Measurements from ENCODE around the gene ZNG1A.
"Not testable (repeated sequence)": the region's sequence is repeated elsewhere in the genome, so short reads cannot be mapped to it uniquely, and the experiment has no call there.

ZNG1A gene

DNA sequence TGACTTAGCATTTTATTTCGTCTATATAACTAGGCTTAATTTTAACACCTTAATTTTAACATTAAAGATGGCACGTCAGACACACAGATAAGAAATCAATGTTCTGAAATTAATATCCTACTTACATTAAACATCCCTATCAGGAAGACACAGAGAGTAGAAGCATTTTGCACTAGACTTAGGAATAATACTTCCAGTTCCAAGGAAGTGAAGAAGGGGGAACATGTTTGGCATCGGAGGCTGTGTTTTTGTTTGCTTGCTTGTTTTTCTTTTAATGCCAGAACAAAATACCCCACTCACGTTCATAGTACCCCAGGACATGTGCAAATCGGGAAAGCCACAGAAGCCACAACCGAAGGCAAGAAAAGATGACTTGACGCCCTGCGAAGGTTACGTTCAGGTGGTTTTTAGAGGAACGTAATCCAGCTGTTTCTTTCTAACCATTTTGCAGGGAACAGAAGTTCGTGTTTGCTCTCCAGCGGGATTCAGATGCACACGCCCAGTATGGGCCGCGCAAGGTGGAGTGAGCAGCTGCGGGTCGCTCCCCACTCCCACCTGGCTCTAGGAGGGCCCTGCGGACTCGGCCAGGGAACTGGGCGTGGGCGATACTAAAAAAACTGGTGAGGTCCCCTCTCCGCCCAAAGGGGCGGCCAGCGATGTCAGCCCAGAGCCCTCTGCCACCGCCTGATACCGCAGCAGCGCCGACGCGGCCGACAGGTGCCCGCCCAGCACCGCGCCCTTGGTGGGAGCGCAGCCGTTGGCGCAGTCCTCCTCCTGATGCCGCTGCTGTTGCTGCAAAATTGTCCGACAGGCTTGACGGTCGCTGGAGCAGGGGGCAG is 62.4 kb downstream of the ZNG1A start:
- not testable (repeated sequence) for DNase-seq (ENCODE audit: extremely low read depth, low read depth)

DNA sequence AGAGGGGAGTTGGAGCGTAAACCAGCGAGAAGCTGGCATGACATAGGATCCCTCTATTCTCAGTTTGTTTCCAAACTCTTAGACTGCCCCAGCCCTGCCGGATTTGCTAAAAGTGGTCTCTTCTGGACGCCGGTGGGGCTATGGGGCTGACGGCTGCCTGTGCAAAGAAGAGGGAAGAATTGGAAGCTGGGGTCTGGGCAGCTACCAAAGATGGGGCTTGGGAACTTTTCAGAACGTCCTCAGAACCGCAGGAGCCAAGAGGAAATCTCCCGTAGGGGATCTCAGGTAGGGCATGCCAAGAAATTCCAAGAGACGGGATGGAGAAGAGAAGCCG is 63.8 kb downstream of the ZNG1A start:
- not testable (repeated sequence) for DNase-seq (ENCODE audit: extremely low read depth, low read depth)

DNA sequence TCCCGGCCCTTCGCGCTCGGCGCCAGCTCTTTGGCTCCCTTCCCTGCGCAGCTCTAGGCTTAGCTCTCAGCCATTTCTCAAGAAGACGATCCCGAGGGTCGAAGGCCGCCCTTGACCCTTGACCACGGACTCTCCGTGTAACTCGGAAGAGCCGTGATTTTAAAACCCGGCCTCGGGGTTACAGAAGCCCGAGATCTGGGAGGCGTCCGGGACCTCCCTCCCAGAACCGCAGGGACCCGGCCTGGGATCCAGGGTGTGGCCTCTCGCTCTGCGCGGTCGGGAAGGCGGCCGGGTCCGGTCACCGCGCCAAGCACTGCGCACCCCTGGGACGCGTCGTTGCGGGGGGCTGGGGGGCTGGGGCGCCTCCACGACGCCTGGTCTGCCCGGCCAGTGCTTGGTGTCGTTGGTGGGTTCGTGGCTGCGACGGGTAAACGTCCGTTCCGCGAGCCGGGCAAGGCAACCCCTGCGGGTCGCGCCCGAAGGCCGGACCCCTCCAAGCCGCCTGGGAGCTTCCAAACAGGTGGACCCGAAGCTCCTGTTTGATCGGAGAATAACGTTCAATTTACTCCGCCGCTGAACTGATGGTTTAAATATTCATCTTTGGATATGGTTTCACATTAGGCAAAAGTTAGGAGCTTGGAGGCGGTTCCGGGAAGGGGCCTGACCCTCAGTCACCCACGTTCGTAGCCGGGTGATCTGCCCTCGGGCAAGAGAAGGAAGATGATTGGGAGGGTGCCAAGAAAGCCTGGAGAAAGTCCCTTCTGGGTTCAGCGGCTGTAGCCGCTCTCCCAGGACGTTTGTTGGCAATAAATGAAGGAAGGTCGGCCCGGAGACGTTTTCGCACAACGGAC is 64.4 kb downstream of the ZNG1A start:
- not testable (repeated sequence) for DNase-seq (ENCODE audit: extremely low read depth, low read depth)

DNA sequence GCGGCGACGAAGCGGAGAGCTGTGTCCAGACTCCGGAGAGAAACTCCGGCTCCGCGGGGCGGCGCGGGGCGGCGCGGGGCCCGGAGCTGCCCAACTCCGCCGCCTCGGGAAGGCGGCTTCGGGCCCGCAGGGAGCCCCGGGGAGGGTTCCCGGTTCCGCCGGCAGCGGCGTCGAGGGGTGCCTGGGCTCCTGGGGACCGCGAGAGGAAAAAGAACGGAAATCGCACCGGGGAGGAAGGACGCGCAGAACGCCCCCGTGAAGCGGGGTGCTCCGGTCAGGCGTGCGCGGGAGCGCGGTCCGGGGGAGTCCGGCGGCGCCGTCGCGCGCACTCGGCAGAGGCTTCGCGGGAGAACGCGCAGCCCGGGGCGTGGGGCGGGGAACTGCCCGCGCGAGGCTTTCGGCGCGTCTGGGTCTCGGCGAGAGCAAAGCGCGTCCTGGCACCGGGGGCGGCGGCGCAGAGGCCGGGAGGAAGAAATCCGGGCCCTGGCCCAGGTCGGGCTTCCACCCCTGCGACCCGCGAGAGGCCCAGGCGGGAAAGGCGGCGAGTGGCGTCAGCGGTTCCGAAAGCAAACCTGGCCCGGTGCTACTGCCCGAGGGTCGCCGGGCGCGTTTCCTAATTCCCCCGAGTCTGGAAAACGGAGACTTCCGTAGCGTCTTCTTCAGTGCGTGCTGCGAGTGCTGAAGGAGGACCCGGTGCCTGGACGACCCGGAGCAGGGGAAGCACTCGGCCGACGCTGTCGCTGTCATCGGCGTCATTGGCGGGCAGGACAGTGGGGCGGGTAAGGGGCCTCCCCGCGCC is 65.2 kb downstream of the ZNG1A start:
- DNase-seq (ENCODE audit: extremely low read depth, low read depth) = not testable (repeated sequence)

DNA sequence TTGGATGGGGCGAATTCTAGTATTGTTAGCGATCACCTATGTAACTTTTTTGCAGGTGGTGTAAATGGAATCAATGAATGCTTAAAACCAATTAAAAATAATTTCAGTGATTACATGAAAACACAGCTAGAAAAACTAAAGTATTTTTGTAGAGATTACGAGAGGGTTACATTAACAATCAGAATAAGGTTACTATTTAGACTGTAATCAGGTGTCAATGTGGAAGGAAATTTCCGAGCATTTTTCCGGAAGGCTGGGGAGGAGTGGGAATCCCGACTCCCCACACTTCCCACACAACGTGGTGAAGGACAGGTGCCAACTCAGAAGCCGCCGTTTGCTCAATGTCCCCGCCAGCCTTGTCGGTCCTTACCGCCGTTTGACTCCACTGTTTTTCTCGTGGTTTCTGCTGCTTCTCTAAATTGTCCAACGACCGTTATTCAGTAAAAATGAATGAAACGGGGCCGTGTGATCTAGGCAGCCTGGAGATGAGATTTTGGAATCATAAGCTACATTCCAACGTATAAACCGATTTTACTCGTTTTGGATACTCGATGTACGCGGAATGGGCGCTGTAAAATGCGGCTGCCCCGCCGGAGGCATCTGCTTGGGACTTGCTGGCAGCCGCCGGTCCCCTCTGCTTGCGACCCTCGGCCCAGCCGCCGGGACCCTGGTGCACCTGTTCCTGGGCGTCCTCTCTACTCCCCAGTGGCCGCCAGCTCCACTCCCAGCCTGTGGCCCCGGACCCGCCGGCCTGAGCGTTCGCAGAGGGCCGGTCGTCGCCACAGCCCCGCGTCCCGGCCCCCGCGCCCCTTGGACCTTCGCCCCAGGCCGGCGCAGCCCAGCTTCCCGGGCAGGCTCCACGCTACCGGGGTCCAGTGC is 66.0 kb downstream of the ZNG1A start:
- DNase-seq (ENCODE audit: extremely low read depth, low read depth) = not testable (repeated sequence)

DNA sequence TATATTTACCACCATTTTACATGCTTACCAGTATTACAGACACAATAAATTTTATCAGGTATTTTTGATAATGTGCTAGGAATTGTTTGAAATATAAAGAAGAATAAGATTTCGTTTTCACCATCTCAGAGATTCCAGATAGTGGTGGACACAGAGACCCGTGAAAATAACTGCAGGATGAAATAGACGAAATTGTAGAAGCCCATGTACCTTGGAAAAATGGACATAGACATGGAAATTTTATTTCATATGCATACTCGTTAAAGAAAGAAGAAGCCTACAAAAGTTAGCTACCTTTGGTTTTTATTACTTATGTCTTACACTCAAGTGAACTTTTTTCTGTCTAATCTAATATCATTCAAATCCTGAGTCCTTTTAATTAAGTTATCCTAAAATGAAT is 68.2 kb downstream of the ZNG1A start:
- not testable (repeated sequence) for DNase-seq (ENCODE audit: extremely low read depth, low read depth)

DNA sequence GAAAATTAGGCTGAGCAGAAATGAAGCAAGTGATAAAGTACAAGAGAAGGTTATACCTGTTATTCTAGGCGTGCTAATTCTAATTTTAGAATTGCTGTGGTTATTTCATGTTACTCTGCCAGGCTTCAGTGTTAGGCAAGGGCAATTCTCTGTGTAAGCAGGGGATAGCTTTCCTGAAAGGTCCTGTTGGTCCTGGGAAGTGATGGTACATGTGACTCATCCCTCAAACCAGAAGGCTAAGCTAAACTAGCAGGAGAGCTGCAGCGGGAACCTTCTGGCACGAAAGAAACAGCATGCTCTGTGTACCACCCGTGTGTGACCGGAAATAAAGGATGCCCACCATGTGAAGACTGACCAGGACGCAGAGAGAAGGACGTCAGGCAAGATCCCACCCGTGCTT is 69.3 kb downstream of the ZNG1A start:
- not testable (repeated sequence) for DNase-seq (ENCODE audit: extremely low read depth, low read depth)

DNA sequence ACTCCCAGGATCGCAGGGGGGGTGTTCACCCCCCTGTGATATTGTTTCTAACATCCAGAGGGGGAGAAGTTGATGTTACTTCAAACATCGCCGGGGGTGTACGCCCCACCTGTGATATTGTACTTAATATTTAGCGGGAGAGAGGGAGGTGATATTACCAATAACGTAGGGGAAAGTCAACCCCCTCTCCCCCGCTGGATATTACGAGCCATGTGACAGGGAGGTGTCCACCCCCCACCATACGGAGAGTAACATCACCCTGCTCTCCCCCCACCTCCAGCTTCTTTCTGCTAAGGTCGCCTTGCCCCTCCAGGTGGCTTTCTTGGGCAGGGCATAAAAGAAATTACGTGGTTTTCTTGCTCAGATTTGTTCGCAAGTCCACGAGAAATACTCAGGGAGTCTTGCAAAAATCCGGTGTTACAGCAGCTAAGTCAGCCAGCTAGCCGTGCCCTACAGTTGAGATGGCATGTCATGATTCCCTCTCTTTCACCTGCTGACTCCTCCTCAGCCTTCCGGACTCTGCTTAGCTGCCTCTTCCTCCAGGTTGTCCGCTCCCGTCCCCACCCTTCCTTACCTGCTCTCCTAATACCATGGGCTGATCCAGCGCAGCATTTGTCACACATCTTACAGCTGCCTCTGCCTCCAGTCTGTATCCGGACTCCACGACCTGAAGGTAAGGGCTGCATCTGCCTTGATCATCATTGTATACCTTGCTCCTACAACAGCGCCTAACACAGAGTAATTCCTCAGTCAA is 69.9 kb downstream of the ZNG1A start:
- DNase-seq (ENCODE audit: extremely low read depth, low read depth) = not testable (repeated sequence)

DNA sequence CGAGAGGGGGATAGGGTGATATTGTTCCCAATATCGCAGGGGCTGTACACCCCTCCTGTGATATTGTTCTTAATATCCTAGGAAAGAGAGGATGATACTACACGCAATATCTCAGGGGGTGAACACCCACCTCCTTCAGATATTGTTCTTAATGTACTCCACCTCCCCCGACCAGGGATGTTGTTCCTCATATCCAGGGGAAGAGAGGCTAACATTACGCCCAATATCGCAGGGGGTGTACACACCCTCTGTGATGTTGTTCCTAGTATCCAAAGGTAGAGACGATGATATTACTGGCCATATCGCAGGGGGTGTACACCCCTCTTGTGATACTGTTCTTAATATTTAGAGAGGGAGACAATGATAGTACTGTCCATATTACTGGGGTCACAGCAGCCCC is 72.9 kb downstream of the ZNG1A start:
- DNase-seq (ENCODE audit: extremely low read depth, low read depth) = not testable (repeated sequence)

DNA sequence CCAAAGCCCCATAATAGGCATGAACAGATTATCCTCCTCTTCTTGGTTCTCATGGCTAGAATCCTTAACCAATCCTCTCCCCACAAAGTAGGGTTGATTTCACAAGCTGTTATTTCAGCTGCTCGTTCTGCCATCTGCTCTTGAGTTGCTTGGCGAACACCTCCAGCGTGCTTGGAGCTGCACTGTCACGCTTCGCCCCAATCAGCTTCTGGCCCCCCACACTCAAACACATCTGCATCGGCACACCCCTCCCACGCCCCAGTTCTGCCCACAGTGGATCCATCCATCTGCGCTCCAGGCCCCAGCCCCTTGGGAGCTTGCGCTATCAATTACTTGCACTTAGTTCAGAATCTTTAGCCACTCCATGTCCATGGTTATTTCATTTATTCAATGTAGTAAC is 78.4 kb downstream of the ZNG1A start:
- DNase-seq (ENCODE audit: extremely low read depth, low read depth) = not testable (repeated sequence)

DNA sequence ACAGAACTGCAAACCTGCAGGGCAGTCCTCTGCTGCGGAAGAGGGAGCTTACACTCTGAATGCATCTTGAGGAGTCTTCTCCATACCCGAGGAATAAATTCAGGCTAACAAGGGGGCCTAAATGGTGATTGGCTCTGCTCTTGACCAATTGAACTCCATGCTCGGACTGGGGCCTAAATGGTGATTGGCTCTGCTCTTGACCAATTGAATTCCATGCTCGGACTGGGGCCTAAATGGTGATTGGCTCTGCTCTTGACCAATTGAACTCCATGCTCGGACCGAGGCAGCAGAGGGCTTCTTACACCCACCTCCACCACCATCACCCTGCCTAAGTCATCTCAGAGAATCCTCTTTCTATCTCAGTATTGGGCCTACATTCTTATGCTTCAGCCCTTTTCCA is 79.0 kb downstream of the ZNG1A start:
- not testable (repeated sequence) for DNase-seq (ENCODE audit: extremely low read depth, low read depth)

DNA sequence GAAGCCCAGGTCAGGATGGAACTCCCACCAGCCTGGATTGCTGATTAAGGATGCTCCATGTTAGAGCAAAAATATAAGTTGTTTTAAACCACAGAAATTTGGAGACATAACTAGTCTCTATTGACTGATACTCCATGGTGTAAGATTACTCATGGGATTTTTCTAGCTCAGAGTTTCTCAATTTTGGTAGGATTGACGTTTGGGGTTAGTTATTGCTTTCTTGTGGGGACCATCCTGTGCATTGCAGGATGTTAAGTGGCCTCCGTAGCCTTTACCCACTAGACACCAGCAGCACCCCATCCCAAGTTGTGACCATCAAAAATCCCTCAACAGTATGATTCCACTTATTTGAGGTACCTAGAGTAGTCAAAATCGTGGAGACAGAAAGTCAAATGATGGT is 80.1 kb downstream of the ZNG1A start:
- DNase-seq (ENCODE audit: extremely low read depth, low read depth) = not testable (repeated sequence)

DNA sequence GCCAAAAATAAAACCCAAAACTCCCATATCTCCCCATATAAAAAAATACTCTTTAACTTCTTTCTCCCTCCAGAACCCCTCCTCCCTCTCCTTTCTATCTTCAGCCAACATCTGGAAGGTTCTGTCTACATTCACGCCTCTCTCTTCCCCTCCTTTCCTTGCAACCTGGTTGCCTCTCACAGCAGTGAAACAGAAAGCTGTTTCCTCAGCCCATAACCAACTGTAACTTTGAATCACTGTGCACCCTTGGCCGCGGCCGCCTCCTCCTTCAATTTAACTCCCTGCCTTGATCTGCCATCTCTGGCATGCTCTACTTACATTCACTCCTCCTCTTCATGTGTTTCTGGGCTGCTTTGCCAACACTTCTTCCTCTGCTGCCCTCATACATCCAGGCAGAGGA is 83.9 kb downstream of the ZNG1A start:
- DNase-seq (ENCODE audit: extremely low read depth, low read depth) = not testable (repeated sequence)

DNA sequence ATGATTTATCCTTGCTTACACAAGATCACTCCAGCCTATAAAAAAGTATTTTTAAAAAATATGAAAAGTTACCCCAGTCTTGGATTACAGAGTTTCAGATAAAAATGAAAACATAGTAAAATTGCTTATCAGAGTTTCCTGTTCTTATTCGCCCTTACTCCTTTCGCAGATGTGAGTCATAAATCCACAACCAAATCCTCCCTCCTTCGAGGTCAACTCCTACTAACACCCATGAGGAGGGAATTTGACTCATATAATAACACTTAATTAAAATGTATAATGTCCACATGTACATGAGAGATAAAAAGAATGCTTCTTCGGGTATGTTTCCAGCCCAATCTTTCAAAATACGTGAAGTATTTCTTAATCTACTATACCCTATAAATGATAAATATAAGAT is 84.5 kb downstream of the ZNG1A start:
- not testable (repeated sequence) for DNase-seq (ENCODE audit: extremely low read depth, low read depth)

DNA sequence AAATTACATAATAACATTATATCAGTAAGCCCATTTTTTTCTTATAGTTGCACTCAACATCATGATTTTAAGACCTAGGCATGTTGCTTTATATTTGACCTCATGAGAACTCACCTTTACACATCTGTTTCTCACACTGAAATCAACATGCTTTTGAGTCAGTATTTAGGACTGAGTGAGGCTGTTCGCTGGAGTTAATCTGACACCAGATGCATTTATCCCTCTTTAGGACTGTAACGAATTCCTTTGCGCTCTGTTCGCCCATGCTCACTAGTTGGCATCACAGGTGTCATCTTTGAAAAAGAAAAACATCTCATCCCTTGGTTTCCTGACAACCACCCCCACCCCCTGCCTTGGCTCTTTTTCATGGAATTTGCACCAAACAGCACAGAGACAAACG is 84.9 kb downstream of the ZNG1A start:
- DNase-seq (ENCODE audit: extremely low read depth, low read depth) = not testable (repeated sequence)

DNA sequence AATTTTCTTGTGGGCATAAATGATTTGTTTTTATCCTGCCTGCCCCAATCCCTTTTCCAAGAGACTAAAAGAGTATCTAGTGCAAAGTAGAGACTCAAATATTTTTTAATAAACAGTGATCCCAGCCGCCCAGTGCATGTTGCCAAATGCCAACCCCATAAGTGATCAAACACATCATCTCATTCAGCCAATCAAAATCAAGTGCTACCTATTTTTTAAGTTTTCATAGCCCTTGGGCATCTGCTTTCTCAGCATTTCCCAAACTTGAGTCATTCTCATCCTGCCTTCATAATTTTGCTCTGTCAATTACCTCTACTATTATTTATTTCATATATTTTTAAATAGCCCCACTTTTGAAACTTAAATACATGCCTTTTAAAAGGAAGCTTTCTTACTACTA is 88.0 kb downstream of the ZNG1A start:
- not testable (repeated sequence) for DNase-seq (ENCODE audit: extremely low read depth, low read depth)

DNA sequence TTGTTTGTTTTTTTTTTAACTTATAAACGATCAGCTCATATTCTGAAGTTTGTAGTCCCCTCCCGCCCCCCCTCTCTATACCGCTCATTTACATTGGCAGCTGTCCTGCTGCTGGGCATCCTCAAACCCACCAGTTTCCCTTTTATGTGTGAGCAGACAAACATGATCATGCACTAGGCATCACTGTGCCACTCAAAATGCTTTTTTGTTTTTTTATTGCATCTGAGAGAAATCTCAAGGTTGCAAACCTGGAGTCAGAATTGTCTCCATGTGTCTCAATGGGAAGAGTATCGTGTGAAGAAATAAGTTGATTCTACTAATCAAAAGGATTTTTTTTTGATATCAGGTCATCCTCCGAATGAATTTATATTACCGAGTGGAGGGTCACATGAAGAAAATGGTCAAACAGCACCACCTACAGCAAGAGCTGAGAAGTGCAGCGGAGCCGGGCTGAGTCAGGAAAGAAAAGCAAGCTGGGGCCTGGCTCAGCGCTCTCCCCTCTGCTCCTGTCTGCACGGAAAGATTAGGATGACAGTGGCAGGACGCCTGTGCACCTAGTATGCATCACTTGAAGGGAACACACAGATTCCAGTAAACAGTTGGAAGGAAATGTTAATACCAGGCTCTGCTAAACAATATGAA is 90.3 kb downstream of the ZNG1A start:
- DNase-seq (ENCODE audit: extremely low read depth, low read depth) = not testable (repeated sequence)

DNA sequence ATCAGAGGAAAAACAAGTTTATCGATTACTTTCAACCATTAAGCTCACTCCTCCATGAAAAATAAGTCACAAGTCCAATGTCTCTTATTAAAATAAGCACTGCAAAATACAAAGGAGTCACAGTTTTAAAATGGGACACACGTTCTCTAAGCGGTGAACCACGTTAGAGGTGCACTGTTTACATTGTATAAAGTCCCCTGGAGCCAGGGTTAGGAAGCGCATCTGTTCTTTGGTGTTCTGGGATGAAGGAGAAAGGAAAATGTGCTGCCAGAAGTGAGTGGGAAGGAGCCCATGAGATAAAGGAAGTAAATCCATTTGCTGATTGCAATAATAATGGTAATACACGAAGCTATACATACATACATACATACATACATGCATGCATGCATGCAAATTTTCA is 91.0 kb downstream of the ZNG1A start:
- DNase-seq (ENCODE audit: extremely low read depth, low read depth) = not testable (repeated sequence)

DNA sequence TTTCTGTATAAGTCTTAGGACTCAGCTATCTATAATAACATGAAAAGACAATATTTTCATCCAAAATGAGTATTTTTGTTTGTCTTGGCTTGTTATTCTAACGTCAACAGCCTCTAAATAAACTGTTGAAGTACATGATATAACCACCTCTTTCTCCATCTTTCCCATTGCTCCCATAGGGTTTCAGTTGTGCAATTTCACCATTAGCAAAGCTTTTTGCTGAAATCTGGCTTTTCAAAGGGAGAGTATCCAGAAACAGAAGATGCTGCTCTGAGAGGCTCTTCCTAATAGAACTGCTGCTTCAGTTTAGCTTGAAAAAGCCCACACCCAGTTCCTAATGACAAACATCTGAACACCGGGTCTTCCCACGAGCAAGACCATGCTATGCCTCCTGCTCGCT is 91.8 kb downstream of the ZNG1A start:
- DNase-seq (ENCODE audit: extremely low read depth, low read depth) = not testable (repeated sequence)

All from AG09319 (cell line).